Measurements from ENCODE around the gene CYP2R1. TPM values are rescaled to one million over a fixed set of nuclear protein-coding genes. Genes with fewer than 3 reads are reported as not detected.

The CYP2R1 gene, protein sequence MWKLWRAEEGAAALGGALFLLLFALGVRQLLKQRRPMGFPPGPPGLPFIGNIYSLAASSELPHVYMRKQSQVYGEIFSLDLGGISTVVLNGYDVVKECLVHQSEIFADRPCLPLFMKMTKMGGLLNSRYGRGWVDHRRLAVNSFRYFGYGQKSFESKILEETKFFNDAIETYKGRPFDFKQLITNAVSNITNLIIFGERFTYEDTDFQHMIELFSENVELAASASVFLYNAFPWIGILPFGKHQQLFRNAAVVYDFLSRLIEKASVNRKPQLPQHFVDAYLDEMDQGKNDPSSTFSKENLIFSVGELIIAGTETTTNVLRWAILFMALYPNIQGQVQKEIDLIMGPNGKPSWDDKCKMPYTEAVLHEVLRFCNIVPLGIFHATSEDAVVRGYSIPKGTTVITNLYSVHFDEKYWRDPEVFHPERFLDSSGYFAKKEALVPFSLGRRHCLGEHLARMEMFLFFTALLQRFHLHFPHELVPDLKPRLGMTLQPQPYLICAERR
- 12.1 and 17.5 TPM in 2 replicates for total RNA-seq (2014; rRNA removed; shearing (Covaris generic))

DNA sequence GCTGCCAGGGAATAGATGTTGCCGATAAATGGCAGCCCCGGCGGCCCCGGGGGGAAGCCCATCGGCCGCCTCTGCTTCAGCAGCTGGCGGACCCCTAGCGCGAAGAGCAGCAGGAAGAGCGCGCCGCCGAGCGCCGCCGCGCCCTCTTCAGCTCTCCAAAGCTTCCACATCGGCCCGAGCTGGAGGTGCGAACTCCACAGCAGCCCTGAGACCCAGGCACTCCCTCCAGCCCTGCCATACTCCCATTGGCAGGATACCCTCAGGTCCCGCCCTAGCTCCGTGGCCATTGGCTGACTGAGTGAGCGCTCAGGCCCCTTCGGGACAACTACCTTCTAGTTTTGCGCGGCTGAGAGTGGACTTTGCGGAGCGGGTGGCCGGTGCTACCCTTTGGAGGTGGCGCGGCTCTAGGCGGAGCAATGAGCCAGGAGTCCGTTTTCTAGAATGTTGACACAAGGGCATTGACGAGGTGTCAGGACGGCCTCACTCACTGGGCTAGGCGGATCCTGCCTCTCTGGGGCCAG lies at the start of gene CYP2R1:
Gene CYP2R1, minus strand, starts transcription at position 196 of the 521 bp plus-strand sequence. Its CDS starts 26 bp downstream, at position 170.
- H3K27ac ChIP-seq: peak within 1 kb of the TSS; percentile 45
- H3K27me3 ChIP-seq: no peaks in the 10 kb centered on the region
- no peaks in the 10 kb centered on the region for H3K4me1 ChIP-seq
- H3K9me3 ChIP-seq (replicated peaks): no peaks in the 10 kb centered on the region
- peak within 1 kb of the TSS; percentile 76 for H3K4me3 ChIP-seq
- peak; percentile 96 to 97 for DNase-seq
- H3K36me3 ChIP-seq: no peaks in the 10 kb centered on the region

DNA sequence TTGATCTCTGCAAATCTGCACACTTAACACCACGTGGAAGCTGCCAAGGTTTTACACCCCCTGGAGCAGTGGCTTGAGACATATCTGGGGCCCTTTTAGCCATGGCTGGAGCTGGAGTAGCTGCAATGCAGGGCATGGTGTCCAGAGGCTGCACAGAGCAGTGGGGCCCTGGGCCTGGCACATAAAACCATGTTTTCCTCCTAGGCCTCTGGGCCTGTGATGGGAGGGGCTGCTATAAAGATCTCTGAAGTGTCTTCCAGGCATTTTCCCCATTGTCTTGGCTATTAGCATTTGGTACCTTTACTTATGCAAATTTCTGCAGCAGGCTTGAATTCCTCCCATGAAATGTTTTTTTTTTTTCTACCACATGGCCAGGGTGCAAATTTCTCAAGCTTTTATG lies 46.9 kb upstream of the CYP2R1 start:
- Histone ChIP-seq H3K36me3 (no peaks in the 10 kb centered on the region), H3K4me1 (no peaks in the 10 kb centered on the region), H3K9me3 (replicated peaks) (no peaks in the 10 kb centered on the region), H3K4me3 (no peak overlapping the region), H3K27me3 (peaks cover 3% of the 10 kb centered on the region), H3K27ac (no peak overlapping the region)
- no peak for DNase-seq

DNA sequence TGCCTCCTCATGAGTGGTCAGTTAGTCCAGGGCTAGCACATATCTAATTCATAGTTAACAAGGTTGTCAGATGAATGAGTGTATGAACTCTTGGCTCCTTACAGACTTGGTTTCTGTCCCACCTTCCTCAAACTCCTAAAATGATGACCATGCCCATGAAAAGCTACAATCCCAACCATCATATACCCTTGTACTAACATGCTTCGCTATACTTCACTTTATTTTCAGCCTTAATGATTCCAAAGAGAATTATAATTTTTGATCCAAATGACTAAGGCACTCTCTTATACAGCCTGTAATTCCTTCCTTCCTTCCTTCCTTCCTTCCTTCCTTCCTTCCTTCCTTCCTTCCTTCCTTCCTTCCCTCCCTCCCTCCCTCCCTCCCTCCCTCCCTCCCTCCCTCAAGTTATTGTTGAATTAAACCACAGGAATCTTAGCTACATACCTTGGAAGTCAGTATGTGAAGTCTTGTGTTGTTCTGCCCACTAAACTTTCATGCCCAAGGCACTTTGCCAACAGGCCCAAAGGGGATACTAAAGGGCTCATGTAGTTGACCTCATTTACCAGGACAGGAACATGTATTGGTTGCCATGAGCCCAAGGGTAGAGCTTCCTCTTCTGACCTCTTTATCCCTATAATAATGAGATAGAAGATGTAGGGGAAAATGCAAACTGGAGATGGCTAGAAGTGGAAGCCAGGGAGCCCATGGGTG lies 42.8 kb upstream of the CYP2R1 start:
- Histone ChIP-seq H3K27ac (no peak overlapping the region), H3K36me3 (no peaks in the 10 kb centered on the region), H3K4me3 (no peak overlapping the region), H3K27me3 (peaks cover 5% of the 10 kb centered on the region; the same call in 1 of the 2 replicates), H3K9me3 (replicated peaks) (no peaks in the 10 kb centered on the region), H3K4me1 (no peaks in the 10 kb centered on the region)
- no peak for DNase-seq

- Histone ChIP-seq H3K36me3 (no peaks in the 10 kb centered on the region), H3K4me3 (no peak overlapping the region), H3K27me3 (peaks cover 8% of the 10 kb centered on the region; the same call in 1 of the 2 replicates), H3K27ac (no peak overlapping the region), H3K9me3 (replicated peaks) (no peaks in the 10 kb centered on the region), H3K4me1 (no peaks in the 10 kb centered on the region)
- DNase-seq: no peak
These were observed 40.4 kb upstream of the CYP2R1 start for GRCh38 chr11:14932447-14932846.

- DNase-seq: no peak
- Histone ChIP-seq H3K4me1 (no peaks in the 10 kb centered on the region), H3K9me3 (replicated peaks) (no peaks in the 10 kb centered on the region), H3K36me3 (no peaks in the 10 kb centered on the region), H3K4me3 (no peak overlapping the region), H3K27ac (no peak overlapping the region), H3K27me3 (peaks cover 8% of the 10 kb centered on the region; the same call in 1 of the 2 replicates)
These were observed 38.3 kb upstream of the CYP2R1 start for GRCh38 chr11:14930369-14930768.

GRCh38 chr11:14927146-14927545 lies 35.1 kb upstream of the CYP2R1 start:
- Histone ChIP-seq H3K4me3 (no peak overlapping the region), H3K27ac (no peak overlapping the region), H3K4me1 (no peaks in the 10 kb centered on the region), H3K27me3 (peaks cover 8% of the 10 kb centered on the region; the same call in 1 of the 2 replicates), H3K36me3 (no peaks in the 10 kb centered on the region), H3K9me3 (replicated peaks) (no peaks in the 10 kb centered on the region)
- DNase-seq: no peak

DNA sequence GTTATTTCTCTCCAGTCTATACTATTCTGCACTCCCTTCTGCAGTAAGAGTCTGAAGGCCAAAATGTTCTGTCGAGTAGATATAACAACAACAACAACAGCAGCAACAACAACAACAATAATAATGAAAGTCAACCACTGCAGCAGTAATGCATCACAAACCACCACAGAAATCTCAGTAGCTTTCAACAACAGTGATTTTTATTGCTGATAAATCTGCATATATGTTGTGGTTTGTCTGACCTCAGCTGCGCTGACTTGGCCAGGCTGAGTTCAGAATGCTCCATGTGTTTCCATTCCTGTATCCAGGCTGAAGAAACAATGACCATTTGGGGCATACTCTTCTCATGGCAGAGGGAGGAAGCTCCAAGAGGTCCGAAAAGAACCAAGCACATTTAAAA lies 32.3 kb upstream of the CYP2R1 start:
- no peak for DNase-seq
- peaks cover 3% of the 10 kb centered on the region; the same call in 1 of the 2 replicates for H3K27me3 ChIP-seq
- no peaks in the 10 kb centered on the region for H3K9me3 ChIP-seq (replicated peaks)
- no peak overlapping the region for H3K27ac ChIP-seq
- no peaks in the 10 kb centered on the region for H3K4me1 ChIP-seq
- no peak overlapping the region for H3K4me3 ChIP-seq
- no peaks in the 10 kb centered on the region for H3K36me3 ChIP-seq

DNA sequence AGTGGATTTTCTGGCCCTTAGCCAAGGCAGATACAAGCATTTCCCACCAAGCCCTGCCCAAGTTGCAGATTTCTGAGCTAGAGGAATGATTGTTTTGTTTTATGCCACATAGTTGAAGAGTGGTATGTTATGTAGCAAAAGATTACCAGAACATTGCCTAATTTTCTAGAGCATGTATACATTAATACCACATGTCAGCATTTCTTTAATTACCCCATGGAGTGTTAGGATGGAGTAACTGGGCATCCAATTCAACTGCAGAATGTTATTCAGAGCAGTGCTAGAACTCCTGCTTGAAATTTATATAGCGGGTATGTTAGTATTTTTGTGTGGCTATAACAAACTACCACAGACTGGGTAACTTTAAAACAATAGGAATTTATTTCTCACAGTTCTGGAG lies 24.4 kb upstream of the CYP2R1 start:
- Histone ChIP-seq H3K27ac (no peak overlapping the region), H3K4me3 (no peak overlapping the region), H3K4me1 (no peaks in the 10 kb centered on the region), H3K27me3 (peaks cover 4% of the 10 kb centered on the region; the same call in 1 of the 2 replicates), H3K9me3 (replicated peaks) (no peaks in the 10 kb centered on the region), H3K36me3 (no peaks in the 10 kb centered on the region)
- no peak for DNase-seq

GRCh38 chr11:14914536-14914935 lies 22.5 kb upstream of the CYP2R1 start:
- H3K36me3 ChIP-seq: no peaks in the 10 kb centered on the region
- DNase-seq: no peak
- H3K27me3 ChIP-seq: peaks cover 5% of the 10 kb centered on the region; the same call in 1 of the 2 replicates
- H3K9me3 ChIP-seq (replicated peaks): no peaks in the 10 kb centered on the region
- no peak overlapping the region for H3K27ac ChIP-seq
- H3K4me1 ChIP-seq: no peaks in the 10 kb centered on the region
- H3K4me3 ChIP-seq: no peak overlapping the region

GRCh38 chr11:14908214-14908880 lies 16.3 kb upstream of the CYP2R1 start:
- Histone ChIP-seq H3K4me1 (no peaks in the 10 kb centered on the region), H3K27ac (no peak overlapping the region), H3K27me3 (peaks cover 7% of the 10 kb centered on the region; the same call in 1 of the 2 replicates), H3K9me3 (replicated peaks) (no peaks in the 10 kb centered on the region), H3K36me3 (no peaks in the 10 kb centered on the region), H3K4me3 (no peak overlapping the region)
- peak; percentile 43 to 70 for DNase-seq

DNA sequence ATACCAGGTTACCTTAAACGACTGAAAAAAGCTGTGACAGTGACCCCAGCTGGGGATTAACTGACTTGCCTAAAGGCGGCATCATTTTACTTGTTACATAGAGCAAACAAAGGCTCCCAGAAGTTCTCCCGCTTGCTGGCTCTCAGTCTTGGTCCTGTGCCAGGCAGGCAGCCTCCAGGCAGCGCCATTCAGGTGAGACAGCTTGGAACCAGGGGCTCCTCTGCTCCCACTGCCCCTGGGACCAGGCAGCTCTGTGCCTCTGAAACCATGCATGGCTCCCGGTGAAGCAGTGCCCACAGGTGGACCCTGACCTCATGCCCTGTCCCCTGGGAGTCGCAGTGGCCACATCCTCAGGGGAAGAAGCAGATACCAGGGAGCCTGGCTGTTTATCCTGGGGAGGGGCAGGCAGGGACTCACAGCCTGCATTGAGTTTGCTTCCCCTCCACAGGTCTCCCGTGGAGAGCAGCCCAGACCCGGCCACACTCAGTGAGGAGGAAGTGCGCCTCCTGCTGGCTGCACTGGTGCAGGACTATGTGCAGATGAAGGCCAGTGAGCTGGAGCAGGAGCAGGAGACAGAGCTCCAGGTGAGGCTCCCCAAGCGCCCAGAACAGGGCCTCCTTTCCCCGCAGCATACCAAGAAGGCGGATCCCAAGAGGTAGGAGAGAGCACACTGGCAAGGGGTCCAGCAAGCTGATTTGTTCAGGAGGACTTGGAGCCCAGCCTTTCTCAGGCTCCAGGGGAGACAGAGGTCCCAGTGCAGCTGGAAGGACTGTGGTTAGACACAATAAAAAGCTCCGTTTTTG lies 15.6 kb upstream of the CYP2R1 start:
- H3K27me3 ChIP-seq: peaks cover 7% of the 10 kb centered on the region; the same call in 1 of the 2 replicates
- peak overlapping the region; percentile 20; the same call in 1 of the 2 replicates for H3K4me3 ChIP-seq
- peak; percentile 84 to 91 for DNase-seq
- no peak overlapping the region for H3K27ac ChIP-seq
- no peaks in the 10 kb centered on the region for H3K4me1 ChIP-seq
- H3K9me3 ChIP-seq (replicated peaks): no peaks in the 10 kb centered on the region
- H3K36me3 ChIP-seq: no peaks in the 10 kb centered on the region

DNA sequence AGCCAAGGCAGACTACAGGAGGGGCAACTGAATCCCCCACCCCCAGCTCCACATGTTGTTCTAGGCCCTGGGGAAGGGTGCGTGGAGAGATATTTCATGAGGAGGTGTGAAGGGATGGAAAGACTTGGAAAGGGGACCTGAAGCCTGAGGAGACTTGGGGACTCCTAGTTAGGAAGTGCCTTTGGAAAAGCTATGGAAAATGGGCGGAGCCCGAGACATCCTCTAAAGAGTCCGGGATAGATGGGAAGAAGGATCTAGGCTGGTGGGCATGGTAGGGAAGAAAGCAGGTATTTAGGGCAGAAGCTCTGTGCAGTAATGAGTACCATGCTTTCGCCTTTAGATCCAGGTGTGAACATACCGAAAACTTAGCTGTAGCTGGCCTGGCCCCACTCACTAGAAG lies 15.0 kb upstream of the CYP2R1 start:
- DNase-seq: no peak
- H3K9me3 ChIP-seq (replicated peaks): no peaks in the 10 kb centered on the region
- no peak overlapping the region for H3K4me3 ChIP-seq
- H3K4me1 ChIP-seq: no peaks in the 10 kb centered on the region
- H3K36me3 ChIP-seq: no peaks in the 10 kb centered on the region
- H3K27ac ChIP-seq: no peak overlapping the region
- H3K27me3 ChIP-seq: peaks cover 5% of the 10 kb centered on the region; the same call in 1 of the 2 replicates

DNA sequence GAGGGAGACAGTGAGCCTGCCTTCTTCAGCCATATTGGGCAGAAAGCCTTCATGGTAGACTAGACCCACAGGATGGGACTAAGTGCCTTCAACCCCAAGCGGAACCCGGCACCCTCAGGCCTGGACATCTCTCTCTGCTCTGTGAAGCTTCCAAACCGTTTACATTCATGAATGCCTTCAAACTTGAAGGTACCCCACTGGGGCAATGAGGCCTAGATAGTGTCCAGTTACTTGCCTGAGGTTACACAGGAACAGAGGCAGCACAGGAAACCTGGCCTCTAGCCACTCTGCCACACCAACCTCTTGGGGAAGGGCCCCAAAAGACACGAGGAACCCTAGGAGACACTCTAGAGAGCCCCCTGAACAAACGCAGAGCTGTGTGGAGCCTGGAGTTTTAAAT lies 14.5 kb upstream of the CYP2R1 start:
- Histone ChIP-seq H3K27ac (no peak overlapping the region), H3K27me3 (0 out of 2 replicates have a peak, but pooled peaks cover 3% of the 10 kb centered on the region), H3K4me3 (no peak overlapping the region), H3K36me3 (no peaks in the 10 kb centered on the region), H3K9me3 (replicated peaks) (no peaks in the 10 kb centered on the region), H3K4me1 (no peaks in the 10 kb centered on the region)
- DNase-seq: no peak

Measured in SJCRH30 (cell line).